Skeletal muscle tissue (tissue), 4 donors: ENCODE measurements around the gene PHACTR2. TPM values are rescaled to one million over a fixed set of nuclear protein-coding genes. Genes with fewer than 3 reads are reported as not detected.
"Not testable (repeated sequence)": the region's sequence is repeated elsewhere in the genome, so short reads cannot be mapped to it uniquely, and the experiment has no call there.

Experiments
- H3K27ac ChIP-seq: one replicate; pipeline ENCODE4 v1.7.0; 2013; ENCODE audit warnings: mild to moderate bottlenecking, low read depth, low read length, inconsistent platforms
- H3K27me3 ChIP-seq, 3 donors: one replicate each; pipeline ENCODE4 v1.7.0; 2013; ENCODE audit warnings: low read length in 3 of 3; ENCODE audit not compliant: control insufficient read depth in 3 of 3, insufficient read depth in 3 of 3
- H3K36me3 ChIP-seq, 3 donors: one replicate each; pipeline ENCODE4 v1.7.0; 2013; ENCODE audit warnings: low read length in 3 of 3; ENCODE audit not compliant: control insufficient read depth in 3 of 3, insufficient read depth in 3 of 3
- H3K4me1 ChIP-seq, 3 donors: one replicate each; pipeline ENCODE4 v1.7.0; 2013; ENCODE audit warnings: low read length in 3 of 3, mild to moderate bottlenecking in 3 of 3; ENCODE audit not compliant: control insufficient read depth in 3 of 3, insufficient read depth in 3 of 3
- H3K4me3 ChIP-seq, 3 donors: one replicate each; pipeline ENCODE4 v1.7.0; 2013; ENCODE audit warnings: low read length in 3 of 3
- H3K9ac ChIP-seq, 3 donors: one replicate each; pipeline ENCODE4 v1.7.0; 2013; ENCODE audit warnings: low read length in 3 of 3, mild to moderate bottlenecking in 3 of 3, moderate library complexity in 2 of 3, low read depth in 1 of 3
- H3K9me3 ChIP-seq, 3 donors: one replicate each; pipeline ENCODE4 v1.7.0; 2013; ENCODE audit warnings: low read length in 3 of 3; ENCODE audit not compliant: control insufficient read depth in 3 of 3
- total RNA-seq: library from RNA; depleted of rRNA; stranded (reverse); fragments of >200 nt; gene quantifications from one replicate; pipeline ENCODE4 v1.2.3, GENCODE V29; 2014
- donor health status: Osteomylitis.

Gene PHACTR2
- total RNA-seq, 1 donor from 2014 or later = 38.1 TPM

DNA sequence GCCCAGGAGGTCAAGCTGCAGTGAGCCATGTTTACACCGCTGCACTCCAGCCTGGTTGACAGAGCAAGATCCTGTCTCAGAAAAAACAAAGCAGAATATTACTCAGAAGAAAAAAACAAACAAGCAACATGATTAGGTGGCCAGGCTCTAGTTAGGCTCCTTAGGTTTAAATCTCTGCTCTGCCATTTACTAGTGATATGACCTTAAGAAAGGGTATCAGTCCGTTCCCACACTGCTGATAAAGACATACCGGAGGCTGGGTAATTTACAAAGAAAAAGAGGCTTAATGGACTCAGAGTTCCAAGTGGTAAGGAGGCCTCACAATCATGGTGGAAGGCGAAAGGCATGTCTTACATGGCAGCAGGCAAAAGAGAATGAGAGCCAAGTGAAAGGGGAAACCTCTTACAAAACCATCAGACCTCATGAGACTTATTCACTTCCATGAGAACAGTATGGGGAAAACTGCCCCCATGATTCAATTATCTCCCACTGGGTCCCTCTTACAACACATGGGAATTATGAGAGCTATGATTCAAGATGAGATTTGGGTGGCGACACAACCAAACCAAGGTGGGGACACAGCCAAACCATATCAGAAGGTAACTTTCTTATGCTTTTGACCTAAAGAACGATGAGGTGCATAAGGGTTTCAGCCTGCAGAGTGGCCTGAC is 163.0 kb downstream of the PHACTR2 start:
- no peak overlapping the region for H3K9ac ChIP-seq
- H3K36me3 ChIP-seq = peaks cover 4 to 11% (median 9%) of the 10 kb centered on the region in 3 donors
- H3K27ac ChIP-seq = no peak overlapping the region
- no peaks in the 10 kb centered on the region for H3K27me3 ChIP-seq
- no peak overlapping the region for H3K4me3 ChIP-seq
- H3K9me3 ChIP-seq = no peaks in the 10 kb centered on the region
- H3K4me1 ChIP-seq = peaks cover 11 to 12% (median 12%) of the 10 kb centered on the region in 3 donors

DNA sequence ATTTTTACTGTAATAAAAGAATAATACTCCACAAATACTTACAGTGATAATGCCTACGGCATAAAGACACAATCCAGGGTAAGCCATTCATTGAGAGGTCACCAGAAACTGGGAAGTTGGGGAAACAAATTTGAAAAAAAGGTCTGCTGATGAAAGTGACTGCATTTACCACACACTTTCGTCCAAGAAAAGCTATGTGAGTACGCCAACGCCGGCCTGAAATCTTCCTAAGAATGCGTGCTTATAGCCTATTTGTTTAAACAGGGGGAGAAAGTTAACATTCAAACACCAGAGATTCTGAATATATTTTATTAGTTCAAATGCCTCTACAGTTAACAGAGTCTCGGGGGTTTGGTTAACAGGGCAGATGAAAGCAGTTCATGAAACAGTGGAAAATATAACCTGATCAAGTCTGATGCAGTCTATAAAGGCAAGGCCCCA is 164.7 kb downstream of the PHACTR2 start:
- Histone ChIP-seq H3K27ac (peak overlapping the region; percentile 94), H3K27me3 (no peaks in the 10 kb centered on the region), H3K9ac (peak overlapping the region; percentile 93 to 98 (median 95)), H3K4me1 (peaks cover 11 to 12% (median 12%) of the 10 kb centered on the region in 3 donors), H3K9me3 (no peaks in the 10 kb centered on the region), H3K4me3 (peak overlapping the region; percentile 92 to 98 (median 97)), H3K36me3 (peaks cover 13 to 25% (median 24%) of the 10 kb centered on the region in 3 donors)

DNA sequence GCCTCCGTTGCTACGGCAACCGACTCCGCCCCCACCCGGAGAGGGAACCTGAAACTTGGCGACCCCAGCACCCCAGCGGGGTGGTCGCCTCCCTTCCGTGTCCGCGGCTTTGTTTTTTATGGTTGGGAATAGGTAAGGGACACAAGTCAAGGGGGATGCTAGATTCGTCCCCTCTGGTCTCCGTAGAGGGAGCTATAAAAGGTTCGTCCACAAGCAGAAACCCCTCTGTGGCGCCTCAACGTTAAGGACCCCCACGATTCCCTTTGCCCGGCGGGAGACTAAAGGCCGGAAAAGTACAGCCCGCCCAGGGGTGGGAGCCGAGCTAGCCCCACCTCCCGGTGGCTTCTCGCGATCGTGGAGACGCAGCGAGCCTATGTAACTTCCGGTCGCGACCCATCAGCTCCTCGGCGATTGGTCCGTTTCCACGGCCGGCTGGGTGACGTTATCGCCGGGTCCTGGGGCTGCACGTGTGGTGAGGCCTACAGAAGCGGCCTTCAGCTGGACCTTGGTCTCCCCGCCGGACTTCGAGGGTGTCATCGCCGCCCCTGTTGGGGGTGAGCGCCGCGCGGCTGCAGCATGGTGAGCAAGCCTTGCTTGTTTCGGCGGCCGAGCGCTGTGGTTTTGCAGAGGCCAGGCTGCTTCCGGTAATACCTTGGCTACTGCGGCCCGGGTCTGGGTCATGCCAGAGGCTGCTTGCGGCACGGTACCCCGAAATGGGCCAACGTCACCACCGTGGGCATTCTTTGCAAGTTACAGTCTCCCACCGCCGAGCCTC is 165.3 kb downstream of the PHACTR2 start, which contains the start of gene LTV1:
Gene LTV1 (plus strand): TSS at position 437 of the 775 bp plus-strand sequence. CDS start 140 bp downstream, at position 577.
- peak within 1 kb of the TSS; percentile 92 to 98 (median 97) for H3K4me3 ChIP-seq
- H3K27ac ChIP-seq = peak within 1 kb of the TSS; percentile 94
- peaks cover 11 to 12% (median 12%) of the 10 kb centered on the region in 3 donors for H3K4me1 ChIP-seq
- H3K27me3 ChIP-seq = no peaks in the 10 kb centered on the region
- H3K9ac ChIP-seq = peak within 1 kb of the TSS; percentile 93 to 98 (median 95)
- peaks cover 13 to 29% (median 24%) of the 10 kb centered on the region in 3 donors for H3K36me3 ChIP-seq
- H3K9me3 ChIP-seq = no peaks in the 10 kb centered on the region

DNA sequence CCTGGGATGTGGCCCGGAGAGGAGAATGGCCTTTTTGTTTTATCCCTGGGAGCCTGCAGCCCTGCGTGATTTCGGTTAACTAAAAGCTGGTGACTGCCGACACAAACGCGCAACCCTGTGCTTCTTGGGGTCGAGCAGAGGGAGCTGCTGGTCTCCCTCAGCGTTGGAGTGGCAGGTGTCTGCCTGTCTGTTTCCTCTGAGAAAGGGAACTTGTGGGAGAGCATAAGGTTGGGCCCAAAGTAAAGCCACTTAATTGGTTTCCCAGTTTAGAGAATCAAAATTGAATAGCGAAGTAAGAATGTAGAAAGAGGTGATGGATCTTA is 165.9 kb downstream of the PHACTR2 start:
- Histone ChIP-seq H3K9ac (peak overlapping the region; percentile 93 to 98 (median 95)), H3K27ac (peak overlapping the region; percentile 94), H3K9me3 (no peaks in the 10 kb centered on the region), H3K4me3 (peak overlapping the region; percentile 92 to 98 (median 97)), H3K36me3 (peaks cover 18 to 34% (median 29%) of the 10 kb centered on the region in 3 donors), H3K27me3 (no peaks in the 10 kb centered on the region), H3K4me1 (peaks cover 11 to 12% (median 12%) of the 10 kb centered on the region in 3 donors)

DNA sequence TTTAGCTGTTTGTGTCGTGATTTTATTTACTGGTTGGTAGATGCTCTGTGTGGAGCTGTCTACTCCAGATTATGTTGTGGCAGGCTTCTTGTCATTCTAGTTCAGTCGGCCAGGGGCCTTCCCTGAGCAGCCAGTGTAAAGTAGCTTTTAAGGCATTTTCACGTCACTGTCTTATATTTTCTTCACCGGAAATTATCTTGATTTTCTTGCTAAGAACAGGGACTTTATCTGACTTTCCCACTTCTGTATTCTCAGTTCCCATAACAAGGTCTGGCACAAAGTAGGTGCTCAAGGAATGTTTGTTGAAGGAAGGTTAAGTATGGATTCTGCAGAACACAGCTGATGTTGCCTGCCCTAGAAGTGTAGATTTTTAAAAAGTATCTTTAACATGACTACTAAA is 166.2 kb downstream of the PHACTR2 start:
- H3K27ac ChIP-seq = peak overlapping the region; percentile 94

DNA sequence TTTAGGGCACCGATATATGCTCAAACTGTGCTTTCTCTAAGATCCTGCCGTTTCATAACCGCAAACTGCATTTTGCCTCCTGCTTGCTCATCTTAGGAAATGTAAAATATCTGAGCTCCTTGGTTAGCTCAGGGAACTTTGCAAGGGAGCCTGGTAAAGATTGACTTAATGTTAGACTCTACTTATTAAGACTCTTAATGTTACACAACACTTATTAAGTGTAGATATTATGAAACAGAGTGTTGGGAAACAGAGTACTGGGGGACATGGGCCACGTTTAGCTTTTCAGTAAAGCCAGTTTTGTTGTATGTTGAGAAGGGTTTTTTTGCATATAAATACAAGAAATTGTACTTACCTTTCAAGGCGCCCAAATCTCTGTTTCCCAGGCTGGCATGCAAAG is 167.3 kb downstream of the PHACTR2 start:
- Histone ChIP-seq H3K4me1 (peaks cover 11 to 12% (median 12%) of the 10 kb centered on the region in 3 donors), H3K27ac (no peak overlapping the region), H3K9ac (no peak overlapping the region), H3K36me3 (peaks cover 23 to 46% (median 43%) of the 10 kb centered on the region in 3 donors), H3K9me3 (no peaks in the 10 kb centered on the region), H3K4me3 (no peak overlapping the region), H3K27me3 (no peaks in the 10 kb centered on the region)

More for the DNA sequence above, 166.2 kb downstream of the PHACTR2 start:
- Histone ChIP-seq H3K36me3 (peaks cover 19 to 38% (median 33%) of the 10 kb centered on the region in 3 donors), H3K27me3 (no peaks in the 10 kb centered on the region), H3K9ac (peak overlapping the region; percentile 93 to 98 (median 95)), H3K4me3 (peak overlapping the region; percentile 92 to 98 (median 97)), H3K9me3 (no peaks in the 10 kb centered on the region), H3K4me1 (peaks cover 11 to 12% (median 12%) of the 10 kb centered on the region in 3 donors)

DNA sequence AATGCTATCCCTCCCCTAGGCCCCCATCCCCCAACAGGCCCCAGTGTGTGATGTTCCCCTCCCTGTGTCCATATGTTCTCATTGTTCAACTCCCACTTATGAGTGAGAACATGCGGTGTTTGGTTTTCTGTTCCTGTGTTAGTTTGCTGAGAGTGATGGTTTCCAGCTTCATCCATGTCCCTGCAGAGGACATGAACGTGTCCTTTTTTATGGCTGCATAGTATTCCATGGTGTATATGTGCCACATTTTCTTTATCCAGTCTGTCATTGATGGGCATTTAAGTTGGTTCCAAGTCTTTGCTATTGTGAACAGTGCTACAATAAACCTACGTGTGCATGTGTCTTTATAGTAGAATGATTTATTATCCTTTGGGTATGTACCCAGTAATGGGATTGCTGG is 173.9 kb downstream of the PHACTR2 start:
- H3K4me3 ChIP-seq, H3K9ac ChIP-seq, H3K27me3 ChIP-seq, H3K4me1 ChIP-seq, H3K27ac ChIP-seq, H3K9me3 ChIP-seq: not testable (repeated sequence)
- H3K36me3 ChIP-seq = peaks cover 32 to 47% (median 45%) of the 10 kb centered on the region in 3 donors

DNA sequence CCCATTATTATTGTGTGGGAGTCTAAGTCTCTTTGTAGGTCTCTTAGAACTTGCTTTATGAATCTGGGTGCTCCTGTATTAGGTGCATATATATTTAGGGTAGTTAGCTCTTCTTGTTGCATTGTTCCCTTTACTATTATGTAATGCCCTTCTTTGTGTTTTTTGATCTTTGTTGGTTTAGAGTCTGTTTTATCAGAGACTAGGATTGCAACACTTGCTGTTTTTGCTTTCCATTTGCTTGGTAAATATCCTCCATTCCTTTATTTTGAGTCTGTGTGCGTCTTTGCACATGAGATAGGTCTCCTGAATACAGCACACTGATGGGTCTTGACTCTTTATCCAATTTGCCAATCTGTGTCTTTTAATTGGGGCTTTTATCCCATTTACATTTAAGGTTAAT is 177.3 kb downstream of the PHACTR2 start:
- not testable (repeated sequence) for H3K27ac ChIP-seq, H3K9ac ChIP-seq, H3K4me1 ChIP-seq, H3K4me3 ChIP-seq, H3K9me3 ChIP-seq, H3K27me3 ChIP-seq
- H3K36me3 ChIP-seq = peaks cover 46 to 54% (median 47%) of the 10 kb centered on the region in 3 donors

DNA sequence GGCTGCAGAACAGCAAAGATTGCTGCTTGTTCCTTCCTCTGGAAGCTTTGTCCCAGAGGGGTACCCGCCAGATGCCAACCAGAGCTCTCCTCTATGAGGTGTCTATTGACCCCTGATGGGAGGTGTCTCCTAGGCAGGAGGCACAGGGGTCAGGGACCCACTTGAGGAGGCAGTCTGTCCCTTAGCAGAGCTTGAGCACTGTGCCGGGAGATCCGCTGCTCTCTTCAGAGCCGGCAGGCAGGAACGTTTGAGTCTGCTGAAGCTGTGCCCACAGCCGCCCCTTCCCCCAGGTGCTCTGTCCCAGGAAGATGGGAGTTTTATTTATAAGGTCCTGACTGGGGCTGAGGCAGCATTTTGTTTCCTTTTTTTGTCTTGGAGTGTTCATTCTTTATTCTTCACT is 179.0 kb downstream of the PHACTR2 start:
- H3K4me1 ChIP-seq, H3K27me3 ChIP-seq, H3K9me3 ChIP-seq, H3K27ac ChIP-seq, H3K4me3 ChIP-seq, H3K9ac ChIP-seq: not testable (repeated sequence)
- H3K36me3 ChIP-seq = peaks cover 40 to 55% (median 53%) of the 10 kb centered on the region in 3 donors

DNA sequence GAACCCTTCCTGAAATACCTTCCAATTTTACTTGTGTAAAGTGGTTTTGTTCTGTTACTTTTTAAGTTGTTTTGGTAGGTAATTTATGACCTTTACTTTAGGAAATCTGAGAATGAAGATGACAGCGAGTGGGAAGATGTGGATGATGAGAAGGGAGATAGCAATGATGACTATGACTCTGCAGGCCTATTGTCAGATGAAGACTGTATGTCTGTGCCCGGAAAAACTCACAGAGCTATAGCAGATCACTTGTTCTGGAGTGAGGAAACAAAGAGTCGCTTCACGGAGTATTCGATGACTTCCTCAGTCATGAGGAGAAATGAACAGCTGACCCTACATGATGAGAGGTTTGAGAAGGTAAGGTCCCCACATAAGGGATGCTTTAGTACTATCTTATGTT is 179.9 kb downstream of the PHACTR2 start:
- Histone ChIP-seq H3K36me3 (peaks cover 41 to 58% (median 56%) of the 10 kb centered on the region in 3 donors), H3K9me3 (peaks cover 0 to 2% (median 0%) of the 10 kb centered on the region in 3 donors), H3K27me3 (no peaks in the 10 kb centered on the region), H3K9ac (no peak overlapping the region), H3K4me1 (no peaks in the 10 kb centered on the region), H3K27ac (no peak overlapping the region), H3K4me3 (no peak overlapping the region)
